A549 (cell line): ENCODE measurements around the gene RHOT2.

Experiments used
- CTCF ChIP-seq: fragments of >200 bp; sonication (Bioruptor Twin); formaldehyde crosslinking; IDR thresholded peaks from 3 replicates; pipeline ENCODE4 v1.5.1; 2016
- RAD21 ChIP-seq, 2 experiments: fragments of >200 bp in 1 of 2; sonication (Bioruptor Twin) in 1 of 2; formaldehyde crosslinking in 1 of 2; IDR thresholded peaks in 1 of 2; conservative IDR thresholded peaks in 1 of 2; 2 replicates in 1 of 2; 3 replicates in 1 of 2; pipeline ENCODE4 v1.6.1; 2012 to 2018; ENCODE audit warnings: inconsistent platforms in 1 of 2
- RNF2 ChIP-seq: fragments of 200-600 bp; sonication (generic); IDR thresholded peaks from 2 replicates; pipeline ENCODE4 v1.6.1; 2016; ENCODE audit warnings: low read depth, mild to moderate bottlenecking, antibody characterized with exemption, moderate library complexity, borderline replicate concordance
- SMC3 ChIP-seq: fragments of >200 bp; sonication (Bioruptor Twin); formaldehyde crosslinking; IDR thresholded peaks from 3 replicates; pipeline ENCODE4 v1.6.1; 2018; ENCODE audit warnings: inconsistent platforms

GRCh38 chr16:680967-681745 lies 13.2 kb downstream of the RHOT2 start:
- no peak for TF ChIP-seq SMC3
- TF ChIP-seq CTCF, result no peak
- no peak for TF ChIP-seq RAD21 (conservative IDR thresholded peaks at IDR 0.05 in 1 of 2, IDR thresholded peaks at IDR 0.05 in 1 of 2)
- TF ChIP-seq RNF2, result no peak
